GM18867 (cell line): ENCODE results near the gene ATP6V1E1.
"Not testable (repeated sequence)": the region's sequence is repeated elsewhere in the genome, so short reads cannot be mapped to it uniquely, and the experiment has no call there.

Source experiments
- ATAC-seq: cut with Tn5 transposase; IDR thresholded peaks from one replicate; pipeline ENCODE4 v1.9.1; 2021; ENCODE audit warnings: mild to moderate bottlenecking, moderate library complexity; ENCODE audit not compliant: unreplicated experiment

ATP6V1E1 gene

DNA sequence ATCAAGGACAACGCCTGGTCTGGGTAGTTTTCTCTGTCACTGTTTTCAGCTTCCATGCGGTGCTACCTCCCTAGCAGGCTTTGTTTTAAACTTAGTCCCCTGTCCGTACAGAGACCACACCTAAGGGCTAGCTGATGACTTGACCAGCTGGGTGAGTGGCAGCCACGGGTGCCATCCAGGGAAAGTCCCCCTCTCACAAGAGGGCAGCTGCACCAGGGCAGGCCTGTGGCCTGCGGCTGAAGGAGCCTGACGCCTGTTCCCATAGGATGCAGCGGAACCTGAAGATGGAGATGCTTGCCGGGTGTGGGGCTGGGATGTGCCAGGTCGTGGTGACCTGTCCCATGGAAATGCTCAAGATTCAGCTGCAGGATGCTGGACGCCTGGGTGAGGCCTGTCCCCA is 45.4 kb downstream of the ATP6V1E1 start:
- no peak for ATAC-seq

DNA sequence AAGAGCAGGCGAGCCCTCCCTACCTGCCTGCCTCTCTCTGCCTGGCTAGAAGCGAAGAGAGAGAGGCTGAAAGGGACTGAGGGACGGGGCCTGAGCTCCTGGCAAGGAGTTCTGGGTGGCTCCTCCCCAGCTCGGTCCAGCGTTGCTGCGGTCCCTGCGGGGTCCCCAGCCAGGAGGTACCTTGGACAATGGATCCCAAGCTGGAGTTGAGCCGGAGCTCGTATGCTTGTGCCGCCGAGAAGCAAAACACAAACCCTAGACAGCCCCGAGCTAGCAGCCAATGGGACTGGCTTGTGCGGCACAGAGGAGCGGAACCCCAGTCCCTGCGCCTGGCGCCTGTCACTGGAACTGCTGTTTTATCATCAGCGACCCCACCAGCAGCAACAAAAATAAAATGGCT is 46.9 kb downstream of the ATP6V1E1 start:
- ATAC-seq = no peak

DNA sequence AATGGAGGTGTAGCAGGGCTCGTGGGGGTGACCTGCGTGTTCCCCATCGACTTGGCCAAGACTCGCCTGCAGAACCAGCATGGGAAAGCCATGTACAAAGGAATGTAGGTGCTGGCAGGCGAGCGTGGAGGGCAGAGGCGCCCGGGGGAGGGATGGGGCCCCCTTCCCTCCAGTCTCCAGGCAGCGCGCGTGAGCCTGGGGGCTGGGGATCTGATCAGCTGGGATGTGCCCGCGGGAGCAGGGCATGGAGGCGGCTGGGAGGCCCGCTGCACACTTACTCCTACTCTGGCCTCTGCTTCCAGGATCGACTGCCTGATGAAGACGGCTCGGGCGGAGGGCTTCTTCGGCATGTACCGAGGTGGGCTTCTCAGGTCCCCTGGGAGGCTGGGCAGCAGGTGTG is 47.5 kb downstream of the ATP6V1E1 start:
- no peak for ATAC-seq

DNA sequence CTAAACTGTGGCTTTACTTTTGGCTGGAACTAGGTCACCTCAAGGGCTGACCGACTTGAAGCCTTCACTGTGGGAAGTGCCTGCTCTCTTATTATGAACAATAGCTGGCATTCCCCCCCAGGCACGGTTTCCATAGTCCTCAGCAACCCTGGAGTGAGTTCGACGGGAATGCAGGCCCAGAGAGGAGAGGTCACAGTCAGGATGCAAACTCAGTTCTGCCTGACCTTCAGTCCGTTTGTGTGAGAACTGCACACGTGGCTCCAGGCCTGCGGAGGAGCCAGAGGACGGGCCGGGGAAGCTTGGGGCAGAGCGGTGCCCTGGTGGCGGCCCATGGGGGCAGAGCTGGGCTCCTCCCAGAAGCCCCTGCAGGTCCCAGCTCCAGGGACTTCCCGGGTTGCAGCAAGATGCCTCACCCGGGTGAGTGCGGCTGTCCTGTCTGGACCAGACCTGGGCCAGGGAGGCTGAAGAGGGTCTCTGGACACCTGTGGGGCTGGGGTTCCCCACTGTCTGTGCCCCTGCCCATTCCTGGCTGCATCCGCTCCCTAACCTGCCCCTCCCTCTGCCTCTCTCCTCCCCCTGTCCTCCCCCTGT is 48.0 kb downstream of the ATP6V1E1 start:
- ATAC-seq = no peak

DNA sequence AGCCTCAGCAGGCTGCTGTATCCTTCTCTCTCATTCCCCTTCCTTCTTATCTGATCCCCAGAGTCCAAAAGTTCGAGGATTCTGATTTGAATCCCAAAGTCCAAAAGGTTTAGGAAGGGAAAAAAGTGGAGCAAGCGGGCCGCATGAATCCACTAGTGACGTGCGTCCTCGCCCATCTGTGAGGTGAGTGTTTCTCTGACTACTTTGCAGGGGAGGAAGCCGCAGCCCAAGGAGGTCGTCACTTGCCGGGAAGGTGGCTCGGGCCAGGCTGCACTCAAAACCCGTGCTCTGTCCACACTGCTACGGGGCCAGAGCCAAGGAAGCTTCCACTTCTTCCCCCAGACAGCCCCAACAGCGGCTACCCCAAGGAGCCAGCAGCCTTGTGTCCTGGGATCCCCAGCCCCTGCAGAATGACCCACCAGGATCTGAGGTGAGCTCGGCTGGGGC is 49.0 kb downstream of the ATP6V1E1 start:
- no peak for ATAC-seq

DNA sequence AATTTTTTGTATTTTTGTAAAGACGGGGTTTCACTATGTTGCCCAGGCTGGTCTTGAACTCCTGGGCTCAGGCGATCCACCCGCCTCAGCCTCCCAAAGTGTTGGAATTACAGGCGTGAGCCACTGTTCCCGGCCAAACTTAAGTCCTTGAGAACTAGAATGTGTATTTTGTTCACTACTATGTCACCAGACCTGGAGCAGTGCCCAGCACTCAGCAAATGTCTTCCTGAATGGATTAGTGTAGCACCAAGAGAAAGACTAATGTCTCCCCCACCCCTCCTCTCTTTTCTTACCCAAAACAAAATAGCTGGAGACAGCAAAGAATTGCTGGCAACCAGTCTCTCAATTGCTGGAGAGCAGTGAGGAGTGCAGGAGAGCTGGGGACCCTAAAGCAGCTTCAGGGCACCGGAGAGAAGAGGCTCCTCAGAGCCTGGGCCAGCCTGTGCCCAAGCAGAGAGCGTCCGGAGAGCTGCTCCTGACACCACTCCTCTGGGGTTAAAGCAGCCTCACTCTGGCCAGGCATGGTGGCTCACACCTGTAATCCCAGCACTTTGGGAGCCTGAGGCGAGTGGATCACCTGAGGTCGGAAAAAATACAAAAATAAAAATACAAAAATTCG is 50.3 kb downstream of the ATP6V1E1 start:
- no peak for ATAC-seq

DNA sequence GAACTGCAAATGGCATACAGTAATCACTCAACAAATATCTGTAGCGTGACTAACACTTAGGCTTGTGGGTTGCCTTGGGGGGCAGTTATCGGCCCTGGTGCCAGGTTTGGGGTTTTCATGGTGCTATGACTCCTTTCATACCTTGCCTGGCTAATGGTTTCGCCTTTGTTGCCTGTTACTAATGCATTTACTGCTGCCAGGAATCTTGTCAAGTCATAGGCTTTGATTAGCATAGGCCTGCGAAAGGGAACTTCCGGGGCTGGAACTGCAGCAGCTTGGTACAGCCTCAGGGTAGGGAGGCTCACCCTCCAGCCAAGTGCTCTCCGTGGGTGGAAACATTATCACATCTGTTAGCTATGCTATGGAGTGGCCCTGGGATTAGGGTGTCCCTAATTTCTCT is 52.1 kb downstream of the ATP6V1E1 start:
- ATAC-seq = no peak

DNA sequence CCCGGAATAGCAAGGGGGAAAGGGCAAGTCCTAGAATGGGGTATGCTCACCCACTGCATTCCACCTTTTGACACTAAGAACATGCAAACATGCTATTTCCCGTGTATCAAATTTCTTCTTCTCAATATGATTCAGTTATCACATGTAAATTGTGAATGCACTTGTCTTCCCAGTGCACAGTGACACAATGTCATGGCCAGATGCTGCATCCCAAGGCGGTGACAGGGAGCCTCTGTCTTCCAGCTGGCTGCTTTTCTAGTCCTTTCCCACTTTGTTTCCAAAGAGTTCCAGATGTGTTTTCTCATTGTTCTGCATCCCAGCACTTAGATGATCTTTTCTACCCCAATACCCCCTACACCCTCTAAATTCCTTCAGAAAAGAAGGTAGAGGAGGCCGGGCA is 52.9 kb downstream of the ATP6V1E1 start:
- no peak for ATAC-seq

DNA sequence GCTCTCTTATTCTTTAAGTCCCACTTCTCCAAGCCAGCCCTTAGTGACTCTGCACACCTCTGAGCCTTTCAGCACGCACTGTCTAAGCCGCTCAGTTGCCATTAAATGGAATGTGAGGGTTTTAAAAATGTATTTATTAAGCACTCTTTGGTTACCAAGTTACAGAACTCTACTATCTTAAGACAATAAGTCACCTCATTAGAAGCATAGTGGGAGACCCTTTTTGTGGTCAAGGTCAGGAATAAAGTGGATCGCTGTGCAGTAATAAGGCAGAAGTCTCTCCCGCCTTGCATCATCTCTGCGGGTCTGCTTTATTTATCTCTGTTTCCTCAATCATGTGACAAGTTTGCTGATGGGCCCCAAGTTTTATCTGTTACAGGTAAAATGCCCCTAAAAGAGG is 53.4 kb downstream of the ATP6V1E1 start:
- no peak for ATAC-seq

DNA sequence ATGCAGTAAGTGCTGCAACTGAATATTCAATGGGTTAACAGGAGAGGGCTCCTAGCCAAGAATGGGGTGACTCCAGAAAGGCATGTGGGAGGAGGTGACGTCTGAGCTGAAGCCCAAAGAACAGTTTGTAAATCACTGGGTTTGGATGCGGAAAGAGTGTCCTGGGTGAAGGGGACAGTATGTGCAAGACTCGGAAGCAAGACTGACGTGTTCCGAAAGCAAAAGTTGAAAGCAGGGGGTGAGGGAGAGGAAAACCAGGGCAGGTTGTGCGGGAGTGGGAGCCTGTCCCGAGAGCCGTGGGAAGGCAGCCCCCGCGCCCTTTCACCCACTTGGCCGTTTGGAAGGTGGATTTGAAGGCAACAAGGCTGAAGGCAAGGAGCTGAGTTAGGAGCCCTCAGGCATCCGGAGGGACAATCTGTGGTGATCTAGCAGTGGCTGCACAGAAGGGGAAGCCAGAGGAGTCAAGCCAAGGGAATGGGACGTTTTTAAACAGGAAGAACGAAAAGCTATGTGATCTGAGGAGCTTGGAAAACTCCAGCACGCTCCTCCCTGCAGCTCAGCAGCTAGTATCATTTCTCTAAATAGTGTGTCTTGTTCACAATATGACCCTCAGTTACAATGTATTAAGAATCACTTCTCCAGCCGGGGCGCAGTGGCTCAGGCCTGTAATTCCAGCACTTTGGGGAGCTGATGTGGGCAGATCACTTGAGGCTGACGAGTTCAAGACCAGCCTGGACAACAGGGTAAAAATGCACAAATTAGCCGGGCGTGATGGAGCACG is 57.5 kb downstream of the ATP6V1E1 start:
- no peak for ATAC-seq

DNA sequence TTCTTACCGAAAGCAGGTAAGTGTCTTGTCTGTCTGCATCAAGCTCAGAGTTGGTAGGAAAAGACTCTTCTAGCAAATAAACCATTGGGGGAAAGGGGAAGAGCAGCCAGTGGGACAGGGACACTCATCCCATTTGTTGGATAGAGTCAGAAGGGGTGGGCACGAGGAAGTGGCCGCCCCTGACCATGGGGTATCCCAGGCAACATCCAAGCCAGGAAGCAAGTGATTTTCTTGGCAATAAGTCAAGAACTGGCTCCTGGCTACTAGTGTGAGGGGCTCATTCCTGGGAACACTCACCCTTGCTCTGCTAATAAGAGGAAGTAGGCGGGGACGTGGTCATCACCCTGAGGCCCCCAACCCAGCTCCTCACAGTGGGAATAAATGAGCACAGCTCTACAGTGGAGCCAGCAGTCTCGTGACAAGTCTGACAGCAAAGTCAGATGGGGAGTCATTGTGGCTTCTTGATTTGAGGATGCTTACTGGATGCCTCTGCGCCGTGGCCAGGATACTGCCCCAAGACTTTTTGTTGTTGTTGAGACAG is 58.5 kb downstream of the ATP6V1E1 start:
- no peak for ATAC-seq

DNA sequence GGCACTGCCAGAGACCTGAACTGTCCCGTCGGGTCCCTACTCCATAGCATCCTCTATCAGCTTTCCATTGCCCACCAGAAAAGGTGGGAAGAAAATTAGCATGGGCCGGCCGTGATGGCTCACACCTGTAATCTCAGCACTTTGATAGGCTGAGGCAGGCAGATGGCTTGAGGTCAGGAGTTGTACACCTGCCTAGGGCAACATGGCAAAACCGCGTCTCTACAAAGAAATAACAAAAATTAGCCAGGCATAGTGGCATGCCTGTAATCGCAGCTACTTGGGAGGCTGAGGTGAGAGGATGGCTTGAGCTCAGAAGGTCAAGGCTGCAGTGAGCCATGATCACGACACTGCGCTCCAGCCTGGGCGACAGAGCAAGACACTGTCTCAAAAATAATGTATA is 61.8 kb downstream of the ATP6V1E1 start:
- no peak for ATAC-seq

DNA sequence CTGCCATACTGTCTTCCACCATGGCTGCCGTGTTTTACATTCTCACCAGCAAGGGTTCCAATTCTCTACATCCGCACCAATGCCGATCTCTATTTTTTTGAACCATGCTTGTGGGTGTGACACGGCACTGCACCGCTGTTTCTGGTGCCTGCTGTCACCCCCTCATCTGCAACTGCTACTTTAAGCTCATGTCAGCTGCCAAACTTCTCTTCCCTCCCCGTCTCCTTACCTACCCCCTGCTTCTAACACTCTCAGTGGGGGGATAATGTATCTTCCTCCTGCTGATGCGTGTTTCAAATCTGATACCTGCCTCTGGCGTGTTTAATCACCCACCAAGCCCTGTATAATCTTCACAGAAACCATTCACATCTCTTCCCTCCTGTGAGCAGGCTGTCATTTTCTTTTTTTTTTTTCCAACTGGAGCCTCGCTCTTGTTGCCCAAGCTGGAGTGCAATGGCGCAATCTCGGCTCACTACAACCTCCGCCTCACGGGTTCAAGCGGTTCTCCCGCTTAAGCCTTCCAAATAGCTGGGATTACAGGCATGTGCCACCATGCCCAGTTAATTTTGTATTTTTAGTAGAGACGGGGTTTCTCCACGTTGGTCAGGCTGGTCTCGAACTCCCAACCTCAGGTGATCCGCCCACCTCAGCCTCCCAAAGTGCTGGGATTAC is 62.4 kb downstream of the ATP6V1E1 start:
- not testable (repeated sequence) for ATAC-seq

DNA sequence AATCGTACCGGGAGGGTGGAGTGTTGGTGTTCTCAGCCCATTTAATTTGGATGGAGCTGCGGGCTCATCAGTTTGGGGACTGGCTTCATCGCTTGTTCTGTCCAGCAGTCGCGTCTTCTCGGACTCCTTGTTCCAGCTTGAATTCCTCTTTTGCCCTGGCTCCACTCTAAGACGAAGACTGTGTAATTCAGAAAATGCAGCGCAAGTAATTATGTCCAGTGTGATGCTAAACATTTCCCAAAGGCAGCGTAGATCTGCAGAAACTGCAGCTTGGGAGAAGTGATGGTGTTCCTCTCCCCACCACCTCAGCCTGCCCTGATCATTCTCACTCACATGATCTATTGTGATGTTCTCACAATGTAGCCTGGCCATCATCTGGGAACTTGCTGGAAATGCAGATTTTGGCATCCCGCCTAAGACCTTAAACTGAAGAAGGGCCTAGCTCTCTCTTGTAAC is 64.6 kb downstream of the ATP6V1E1 start:
- no peak for ATAC-seq

DNA sequence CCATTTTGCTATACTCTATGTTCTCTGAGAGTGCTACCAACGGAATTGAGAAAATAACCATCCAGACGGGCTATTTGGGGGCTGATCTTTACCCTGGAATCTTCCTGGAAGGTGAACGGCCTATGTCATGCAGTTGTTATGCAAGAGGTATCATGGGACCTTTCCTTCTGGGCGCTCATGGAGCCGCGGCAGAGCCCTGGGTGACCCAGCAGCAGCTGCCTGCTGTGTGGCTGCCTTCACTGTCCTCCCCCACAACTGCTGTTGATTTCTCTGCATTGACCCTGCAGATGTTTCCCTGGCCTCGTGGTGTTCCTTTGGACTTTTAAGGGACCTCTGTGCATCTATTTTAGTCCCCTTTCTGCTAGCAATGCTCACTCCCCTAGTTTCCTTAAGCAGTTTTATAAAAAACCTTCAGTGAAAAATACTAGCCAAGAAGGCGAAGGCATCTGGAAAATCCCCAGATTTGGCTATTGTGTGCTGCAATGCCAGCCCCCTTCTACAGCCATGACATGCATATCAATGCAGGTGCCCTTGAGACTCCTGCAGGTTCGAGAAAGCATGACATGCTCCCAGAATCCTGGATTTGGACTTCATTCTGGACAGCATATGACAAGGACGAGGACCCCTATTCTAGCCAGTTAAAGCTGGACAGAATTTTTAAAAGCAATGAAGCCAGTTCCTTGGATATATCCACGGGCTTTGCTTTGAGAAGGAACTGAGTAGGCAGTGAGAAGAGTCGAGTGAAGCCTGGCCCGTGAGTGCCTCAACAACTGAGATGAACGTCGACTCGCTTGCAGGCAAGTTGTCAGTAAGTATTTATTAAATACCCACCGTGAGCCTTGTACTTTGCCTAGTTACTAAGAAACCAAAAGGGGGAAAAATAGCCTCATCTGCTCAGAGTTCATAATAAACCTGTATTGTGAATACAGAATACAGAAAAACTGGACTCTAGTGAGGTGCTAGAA is 65.4 kb downstream of the ATP6V1E1 start, which contains the start of gene SLC25A18:
TSS of gene SLC25A18 (plus strand) at position 593 of the 965 bp plus-strand sequence. CDS start 16,447 bp downstream, outside the sequence.
- no peak for ATAC-seq

DNA sequence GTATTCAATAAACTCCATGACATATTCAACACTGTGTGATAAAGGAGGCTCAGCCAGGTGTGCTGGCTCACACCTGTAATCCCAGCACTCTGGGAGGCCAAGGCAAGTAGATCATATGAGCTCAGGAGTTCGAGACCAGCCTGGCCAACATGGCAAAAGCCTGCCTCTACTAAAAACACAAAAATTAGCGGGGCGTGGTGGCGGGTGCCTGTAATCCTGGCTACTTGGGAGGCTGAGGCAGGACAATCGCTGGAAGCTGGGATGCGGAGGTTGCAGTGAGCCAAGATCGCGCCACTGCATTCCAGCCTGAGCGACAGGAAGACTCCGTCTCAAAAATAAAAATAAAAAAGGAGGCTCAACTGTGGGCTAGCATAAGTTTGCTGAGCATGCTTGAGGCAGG is 69.4 kb downstream of the ATP6V1E1 start:
- ATAC-seq = no peak

DNA sequence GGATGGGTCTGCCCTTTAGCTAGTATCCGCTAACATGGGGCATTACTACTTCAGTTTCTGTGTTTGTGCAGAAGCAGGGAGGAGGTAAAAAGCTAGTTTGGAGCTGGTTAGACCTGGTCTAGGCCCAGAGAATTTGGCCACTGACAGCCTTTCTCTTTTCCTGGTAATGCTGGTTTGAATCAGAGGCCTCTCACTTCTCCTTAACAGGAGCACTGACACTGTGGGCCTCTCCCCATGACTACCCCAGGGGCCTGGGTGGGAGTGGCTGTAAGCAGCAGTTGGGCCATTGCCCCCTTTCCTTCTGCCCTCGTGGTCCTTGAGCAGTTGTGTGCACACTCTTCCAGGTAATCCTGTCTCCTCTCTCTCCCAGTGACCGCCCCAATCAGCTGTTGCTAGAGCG is 73.7 kb downstream of the ATP6V1E1 start:
- ATAC-seq = no peak

DNA sequence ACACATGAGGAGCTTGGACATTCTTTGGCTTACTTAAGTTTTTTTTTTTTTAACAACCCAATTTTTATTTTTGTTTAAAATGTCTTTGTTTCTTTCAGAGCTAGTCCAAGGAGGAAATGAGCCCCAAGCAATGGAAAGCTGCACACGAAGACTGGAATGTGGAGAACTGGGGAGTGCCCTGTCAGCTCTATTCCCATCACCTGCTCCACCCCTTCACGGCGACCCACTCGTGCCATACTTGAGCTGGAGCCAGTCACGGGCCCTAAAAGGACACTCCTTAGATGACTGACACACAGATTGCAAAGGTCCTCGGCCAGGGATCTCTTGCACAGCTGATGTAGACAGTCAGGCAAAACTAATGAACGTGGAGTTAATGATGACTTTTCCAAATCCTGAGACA is 75.8 kb downstream of the ATP6V1E1 start:
- no peak for ATAC-seq

DNA sequence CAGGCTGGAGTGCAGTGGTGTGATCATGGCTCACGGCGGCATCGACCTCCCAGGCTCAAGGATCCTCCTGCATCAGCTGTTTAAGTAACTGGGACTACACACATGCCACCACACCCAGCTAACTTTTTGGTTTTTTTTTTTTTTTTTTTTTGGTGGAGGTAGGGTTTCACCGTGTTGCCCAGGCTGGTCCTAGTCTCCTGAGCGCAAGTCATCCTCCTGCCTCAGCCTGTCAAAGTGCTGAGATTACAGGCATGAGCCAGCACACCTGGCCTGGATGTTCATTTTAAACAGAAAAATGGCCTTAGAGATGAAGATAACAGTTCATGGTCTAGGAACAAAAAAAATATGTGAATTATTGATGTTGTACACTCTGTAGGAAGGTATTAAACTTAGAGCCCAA is 78.9 kb downstream of the ATP6V1E1 start:
- no peak for ATAC-seq

DNA sequence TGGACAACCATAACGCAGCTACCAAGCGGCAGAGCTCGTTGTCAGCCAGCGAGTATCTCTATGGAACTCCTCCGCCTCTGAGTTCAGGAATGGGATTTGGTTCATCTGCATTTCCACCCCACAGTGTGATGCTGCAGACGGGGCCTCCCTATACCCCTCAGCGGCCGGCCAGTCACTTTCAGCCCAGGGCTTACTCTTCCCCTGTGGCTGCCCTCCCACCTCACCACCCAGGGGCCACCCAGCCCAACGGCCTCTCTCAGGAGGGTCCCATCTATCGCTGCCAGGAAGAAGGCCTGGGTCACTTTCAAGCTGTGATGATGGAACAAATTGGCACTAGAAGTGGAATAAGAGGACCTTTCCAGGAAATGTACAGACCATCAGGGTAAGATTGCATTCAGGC is 79.4 kb downstream of the ATP6V1E1 start:
- ATAC-seq = no peak
